Hematopoietic multipotent progenitor cell treated with erythropoietin and hydrocortisone succinate and interleukin-3 and kit ligand, for 6 days (in vitro differentiated cells): ENCODE measurements around the gene ALX1.

ENCODE experiments used
- DNase-seq: peaks from one replicate; pipeline ENCODE4 v3.0.0-alpha.2; 2015

ALX1 gene

DNA sequence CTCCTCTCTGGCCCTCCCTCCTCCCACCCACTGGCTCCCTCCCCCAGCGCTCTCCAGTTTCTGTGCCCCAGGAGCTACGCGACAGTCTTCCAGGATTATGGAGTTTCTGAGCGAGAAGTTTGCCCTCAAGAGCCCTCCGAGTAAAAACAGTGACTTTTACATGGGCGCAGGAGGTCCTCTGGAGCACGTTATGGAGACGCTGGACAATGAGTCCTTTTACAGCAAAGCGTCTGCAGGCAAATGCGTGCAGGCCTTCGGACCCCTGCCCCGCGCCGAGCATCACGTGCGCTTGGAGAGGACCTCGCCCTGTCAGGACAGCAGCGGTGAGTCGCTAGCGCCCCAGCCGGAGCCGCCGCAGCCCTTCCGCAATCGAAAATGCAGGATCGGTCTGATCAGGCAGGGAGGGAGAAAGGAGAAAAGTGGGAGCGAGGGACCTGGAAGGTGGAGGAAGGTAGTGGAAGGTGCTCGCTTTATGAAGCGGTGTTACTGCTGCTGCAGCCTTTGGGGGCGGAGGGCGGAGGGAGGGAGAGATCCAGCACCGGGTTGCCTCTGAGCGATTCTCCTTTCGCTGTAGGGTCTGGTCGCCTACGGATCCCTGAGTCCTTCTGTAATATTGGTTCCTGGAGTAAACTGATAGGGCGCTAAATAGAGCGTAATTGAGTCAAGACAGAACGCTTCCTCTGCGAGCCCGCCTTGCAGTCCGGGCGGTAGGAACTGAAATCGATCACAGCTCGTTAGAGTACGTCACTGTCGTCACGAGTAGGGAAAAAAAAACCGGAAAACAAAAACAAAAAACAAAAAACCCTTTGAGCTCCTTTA lies at the start of gene ALX1:
Gene ALX1 (plus strand): TSS at position 56 of the 819 bp plus-strand sequence. CDS start 42 bp downstream, at position 98.
- DNase-seq = no peak

DNA sequence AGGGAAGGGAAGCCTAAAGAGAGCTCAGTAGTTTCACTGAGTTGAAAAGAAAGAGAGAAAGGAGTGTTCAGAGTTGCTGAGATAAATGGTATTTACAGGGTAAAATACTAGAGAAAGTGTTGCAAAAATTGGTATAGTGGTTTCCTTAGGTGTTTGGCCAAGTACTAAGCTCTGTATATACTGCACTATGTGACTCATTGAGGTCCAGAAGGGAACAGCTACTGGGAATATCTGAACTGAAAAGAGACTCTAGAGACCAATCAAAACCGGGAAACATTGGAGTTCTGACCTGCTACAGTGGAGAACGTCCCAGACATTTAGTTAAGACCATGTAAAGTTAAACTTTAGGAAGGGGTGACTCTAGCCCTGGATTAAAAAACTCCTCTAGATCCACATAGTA lies 42.7 kb upstream of the ALX1 start:
- no peak for DNase-seq

GRCh38 chr12:85244561-85244960 lies 35.5 kb upstream of the ALX1 start:
- no peak for DNase-seq

- no peak for DNase-seq
These were observed 26.2 kb upstream of the ALX1 start for GRCh38 chr12:85253853-85254252.

DNA sequence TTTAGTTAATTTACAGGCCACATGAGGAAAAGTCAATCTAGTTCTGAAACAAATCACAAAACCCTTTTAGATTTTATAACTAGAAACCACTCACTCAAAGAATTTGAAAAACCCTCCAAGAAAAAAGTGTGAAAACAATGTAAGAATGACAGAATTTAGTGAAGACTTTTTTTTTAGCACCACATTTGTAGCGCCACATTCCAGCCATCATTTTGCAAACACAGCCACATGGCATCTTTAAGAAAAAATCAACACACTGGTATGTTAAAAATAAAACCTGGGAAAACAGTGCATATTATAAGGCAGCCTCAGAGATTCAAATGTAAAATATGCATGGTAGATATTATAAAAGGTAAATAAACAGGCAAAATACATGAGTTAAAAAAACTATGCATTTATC lies 22.3 kb upstream of the ALX1 start:
- no peak for DNase-seq

DNA sequence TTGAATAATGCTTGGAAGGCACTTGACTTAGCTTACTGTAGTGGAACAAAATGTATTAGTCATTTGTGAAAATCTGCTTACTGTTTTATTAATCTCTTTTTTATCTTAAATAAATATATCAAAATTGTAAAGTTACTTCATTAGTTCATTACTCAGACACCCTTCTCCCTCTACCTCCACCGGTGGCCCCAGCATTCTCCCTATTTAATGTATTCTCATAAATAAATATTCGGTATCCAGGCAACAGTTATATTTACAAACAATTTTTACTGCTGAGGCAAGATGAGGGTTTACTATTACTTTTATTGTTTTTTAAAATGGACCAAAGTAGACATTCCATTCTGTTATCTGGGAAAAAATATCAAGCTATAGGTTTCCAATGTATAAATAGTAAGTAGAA lies 19.6 kb upstream of the ALX1 start:
- DNase-seq = no peak

DNA sequence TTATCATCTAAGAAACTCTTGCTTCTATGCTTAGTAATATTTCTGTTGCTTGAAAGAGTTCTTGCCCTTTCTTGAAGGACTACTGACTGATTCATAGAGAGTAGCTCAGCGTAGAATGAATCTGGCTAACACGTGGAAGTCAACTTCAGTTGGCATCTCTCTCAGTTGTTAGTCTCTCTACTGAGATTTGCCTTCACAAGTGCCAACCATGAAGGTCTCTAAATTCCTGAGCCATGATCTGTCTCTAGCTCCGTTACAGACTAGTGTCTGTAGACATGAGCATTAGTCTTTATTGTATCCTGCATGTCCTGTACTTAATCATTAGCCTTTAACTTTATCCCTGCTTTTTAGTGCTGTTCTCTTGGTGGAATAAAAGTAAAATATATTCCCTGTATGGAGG lies 19.1 kb upstream of the ALX1 start:
- no peak for DNase-seq

DNA sequence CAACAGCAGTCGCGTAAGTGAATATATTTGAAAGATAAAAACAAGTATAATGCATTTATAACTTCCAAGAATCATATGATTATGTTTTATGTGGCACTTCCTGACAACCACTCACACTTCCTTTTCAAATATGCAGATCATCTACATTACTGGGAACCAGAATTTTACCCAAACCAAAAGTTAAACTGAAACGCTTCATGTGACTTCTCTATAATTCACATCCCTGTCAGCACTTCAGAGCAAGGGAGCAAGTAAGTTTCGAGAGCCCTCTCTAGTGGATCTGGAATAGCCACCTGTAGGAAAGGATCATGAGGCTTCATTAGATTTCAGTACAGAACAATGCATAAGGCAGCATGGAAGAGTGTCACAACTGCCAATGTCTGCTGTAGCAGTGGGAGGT lies 13.7 kb upstream of the ALX1 start:
- DNase-seq = no peak

DNA sequence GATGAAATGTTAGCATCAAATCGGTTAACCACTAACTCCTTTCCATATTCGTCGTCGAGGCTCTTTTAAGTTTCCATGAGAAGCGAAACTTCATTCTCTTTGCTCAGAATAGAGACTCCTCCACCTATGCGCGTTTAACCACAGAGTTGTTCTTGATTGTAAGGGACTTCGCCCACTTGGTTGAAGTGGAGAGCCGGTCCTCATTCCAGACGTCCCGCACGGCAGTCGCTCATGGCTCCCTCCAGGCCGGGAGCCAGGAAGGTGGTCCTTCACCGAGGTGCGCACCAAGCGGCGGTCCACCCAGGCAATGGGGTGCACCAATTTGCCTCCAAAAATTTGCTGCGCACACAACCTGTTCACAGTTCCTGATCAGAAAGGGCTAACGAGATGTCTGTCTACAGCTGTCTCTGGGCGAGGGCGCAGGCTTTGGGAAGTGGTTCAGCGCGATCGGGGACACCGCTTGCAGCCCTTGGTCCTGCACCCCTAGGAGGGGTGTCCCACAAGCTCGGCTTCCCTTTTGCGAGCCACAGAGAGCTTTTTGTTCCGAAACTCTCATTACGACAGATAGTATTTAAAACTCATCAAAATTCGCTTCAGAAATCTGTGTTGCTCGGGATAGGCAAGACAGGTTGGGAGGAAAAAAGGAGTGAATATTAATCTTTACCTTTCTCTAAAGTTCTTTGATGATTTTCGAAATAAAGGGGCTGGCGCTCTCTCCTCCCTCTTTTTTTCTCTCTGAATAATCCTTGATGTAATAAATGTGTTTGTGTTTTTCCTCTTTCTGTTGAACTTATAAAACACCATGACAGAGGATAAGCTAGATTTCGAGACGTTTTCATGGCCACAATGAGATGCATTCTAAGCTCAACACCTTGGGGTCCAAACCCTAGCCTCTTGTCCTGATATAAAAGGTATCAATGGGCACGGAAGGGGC lies 6.4 kb upstream of the ALX1 start:
- no peak for DNase-seq

- no peak for DNase-seq
These were observed 5.7 kb upstream of the ALX1 start for GRCh38 chr12:85274315-85274651.

DNA sequence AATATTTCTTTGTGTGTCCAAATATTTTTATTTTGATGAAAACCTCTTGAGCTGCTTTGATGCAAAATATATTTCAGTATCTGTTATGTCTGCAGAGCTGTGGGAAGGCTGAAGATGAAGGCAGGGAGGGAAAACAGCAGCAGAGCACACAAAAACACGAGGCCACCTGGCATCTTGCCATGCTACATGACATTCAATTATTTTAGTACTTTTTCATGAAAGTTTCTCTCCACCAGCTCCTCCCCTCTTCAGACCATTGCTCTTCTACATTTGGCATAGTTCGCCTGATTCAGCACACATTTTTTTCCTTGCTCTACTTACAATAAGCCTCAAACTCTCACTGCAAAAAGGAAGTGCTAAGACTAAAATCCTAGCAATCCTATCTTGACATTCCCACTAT lies 4.6 kb upstream of the ALX1 start:
- peak; percentile 57 for DNase-seq

- DNase-seq = no peak
These were observed 2.8 kb upstream of the ALX1 start for GRCh38 chr12:85277191-85277590.

DNA sequence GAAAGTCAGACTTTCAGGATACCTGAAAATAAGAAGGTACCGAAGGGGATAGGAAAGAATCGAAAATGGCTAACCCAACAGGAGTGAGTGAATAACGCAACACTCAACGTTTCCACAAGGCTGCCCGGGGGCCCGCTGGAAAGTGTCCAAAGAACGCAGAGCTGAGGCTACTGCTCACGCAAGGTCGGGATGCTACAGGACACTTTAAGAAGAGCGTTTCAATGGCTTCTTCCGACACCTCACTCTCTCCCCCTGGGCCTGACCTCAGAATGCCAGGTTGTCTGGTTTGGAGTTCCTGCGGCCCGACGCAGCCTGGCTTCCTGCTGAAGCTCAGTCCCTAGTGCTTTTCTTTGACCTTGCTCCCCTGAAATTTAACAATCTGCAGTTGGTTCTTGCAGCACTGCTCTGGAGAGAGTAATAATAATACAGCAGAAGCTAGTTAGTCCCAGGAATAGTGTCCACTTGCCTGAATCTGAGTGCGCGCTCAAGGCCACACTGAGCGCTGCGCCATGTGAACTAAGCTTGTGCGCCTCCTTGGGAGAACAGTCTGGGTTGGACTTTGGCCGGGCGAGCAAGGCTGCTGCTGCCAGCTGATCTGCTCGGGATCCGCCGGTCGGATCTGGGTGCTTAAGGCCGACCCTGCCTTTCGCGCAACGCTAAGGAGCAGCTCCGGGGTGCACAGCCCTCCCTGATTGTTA lies 2.0 kb upstream of the ALX1 start:
- no peak for DNase-seq

- no peak for DNase-seq
These were observed 1.2 kb upstream of the ALX1 start for GRCh38 chr12:85278598-85279448.

DNA sequence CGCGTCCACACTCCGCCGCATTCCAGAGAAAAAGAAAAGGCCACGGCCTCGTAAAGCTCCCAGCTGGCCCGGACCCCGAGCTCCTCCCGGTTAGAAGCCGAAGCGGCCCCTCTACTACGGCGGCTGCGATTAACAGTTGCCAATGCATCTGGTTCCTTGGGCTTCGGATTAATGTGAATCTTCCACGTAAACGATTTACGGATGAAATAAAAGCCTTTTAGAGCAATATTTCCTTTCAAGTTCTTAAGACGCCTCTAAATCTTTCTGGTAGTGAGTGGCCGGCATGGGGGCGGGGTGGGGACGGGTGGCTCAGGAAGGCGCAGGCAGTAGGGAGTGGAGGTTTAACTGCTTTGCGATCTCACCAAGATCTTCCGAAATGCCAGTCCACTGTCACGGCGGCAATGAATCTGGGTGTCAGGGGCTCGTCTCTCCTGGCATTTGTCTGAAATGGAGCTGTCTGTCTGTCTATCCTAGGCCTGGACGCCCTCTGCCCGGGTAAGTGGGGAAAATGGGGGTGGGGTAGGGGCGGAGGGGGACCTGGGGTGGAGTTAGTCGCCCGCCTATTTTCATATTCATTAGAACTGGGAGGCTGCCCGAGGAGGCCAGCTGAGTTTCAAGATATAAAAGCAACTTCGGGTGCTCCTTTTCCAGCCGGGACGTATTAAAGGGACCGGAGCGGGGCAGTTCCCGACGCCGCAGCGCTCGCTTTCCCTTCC lies 413 bp upstream of the ALX1 start:
- DNase-seq = no peak

GRCh38 chr12:85280984-85281630 lies 1.1 kb downstream of the ALX1 start:
- DNase-seq = no peak

GRCh38 chr12:85281636-85282312 lies 1.8 kb downstream of the ALX1 start:
- DNase-seq = no peak

DNA sequence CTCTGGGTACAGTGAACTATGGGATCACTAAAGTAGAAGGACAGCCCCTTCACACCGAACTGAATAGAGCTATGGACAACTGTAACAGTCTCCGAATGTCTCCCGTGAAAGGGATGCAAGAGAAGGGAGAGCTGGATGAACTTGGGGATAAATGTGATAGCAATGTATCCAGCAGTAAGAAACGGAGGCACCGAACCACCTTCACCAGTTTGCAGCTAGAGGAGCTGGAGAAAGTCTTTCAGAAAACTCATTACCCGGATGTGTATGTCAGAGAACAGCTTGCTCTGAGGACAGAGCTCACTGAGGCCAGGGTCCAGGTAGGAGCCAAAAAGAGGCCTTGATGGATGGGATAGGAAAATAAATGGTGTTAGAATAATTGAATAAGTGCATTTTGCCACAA lies 3.5 kb downstream of the ALX1 start:
- no peak for DNase-seq

DNA sequence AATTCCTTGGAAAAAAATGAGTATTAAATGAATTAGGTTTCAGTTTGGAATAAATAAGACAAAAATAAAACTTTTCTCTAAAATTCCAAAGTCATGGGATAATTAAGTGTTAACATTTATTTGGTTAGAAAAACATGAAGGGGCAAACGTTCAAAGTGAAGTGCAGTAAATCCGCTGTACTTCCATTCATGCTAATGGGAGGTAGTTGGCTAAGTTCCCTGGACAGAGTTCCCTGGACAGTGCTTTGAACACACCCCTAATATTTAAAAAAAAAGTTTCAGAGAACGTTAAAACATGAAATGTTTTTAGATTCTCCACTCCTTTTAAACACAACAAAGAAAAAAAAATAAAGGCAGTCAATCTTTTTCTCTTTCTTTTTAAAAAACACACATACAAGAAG lies 16.3 kb downstream of the ALX1 start:
- no peak for DNase-seq

DNA sequence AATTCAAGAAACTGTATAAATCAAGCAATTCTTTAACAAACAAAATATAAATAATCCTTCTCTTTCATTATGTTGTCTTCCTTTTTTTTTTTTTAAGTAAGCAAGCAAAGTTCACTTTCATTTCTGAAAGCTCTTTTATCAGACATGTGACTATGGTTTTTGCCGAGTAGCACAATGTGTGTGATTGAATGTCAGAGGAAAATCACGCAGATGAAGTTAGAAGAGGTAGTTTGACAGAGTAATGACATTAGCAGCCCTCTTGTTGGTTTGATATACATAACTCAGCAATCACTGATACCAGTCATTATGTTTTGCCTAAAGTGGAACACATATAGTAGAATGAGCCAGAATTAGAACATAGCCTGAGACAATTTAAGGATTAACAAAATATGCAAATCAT lies 19.0 kb downstream of the ALX1 start:
- DNase-seq = no peak

DNA sequence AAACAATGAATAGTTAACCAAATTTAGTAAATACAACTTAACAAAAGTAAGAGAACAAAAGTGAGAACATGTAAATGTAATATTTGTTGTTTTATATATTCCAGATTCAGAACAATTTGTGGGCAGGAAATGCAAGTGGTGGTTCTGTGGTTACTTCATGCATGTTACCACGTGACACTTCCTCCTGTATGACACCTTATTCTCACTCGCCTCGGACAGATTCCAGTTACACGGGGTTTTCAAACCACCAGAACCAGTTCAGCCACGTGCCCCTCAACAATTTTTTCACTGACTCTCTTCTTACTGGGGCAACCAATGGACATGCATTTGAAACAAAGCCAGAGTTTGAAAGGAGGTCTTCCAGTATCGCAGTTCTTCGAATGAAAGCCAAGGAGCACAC lies 21.0 kb downstream of the ALX1 start:
- no peak for DNase-seq
